HG02970 (cell line): Measurements from ENCODE around the gene MIOX.

Source experiments
- ATAC-seq: cut with Tn5 transposase; IDR thresholded peaks from one replicate; pipeline ENCODE4 v1.9.1; 2021; ENCODE audit warnings: mild to moderate bottlenecking, moderate library complexity, moderate number of reproducible peaks; ENCODE audit not compliant: unreplicated experiment, low FRiP score

The MIOX gene

DNA sequence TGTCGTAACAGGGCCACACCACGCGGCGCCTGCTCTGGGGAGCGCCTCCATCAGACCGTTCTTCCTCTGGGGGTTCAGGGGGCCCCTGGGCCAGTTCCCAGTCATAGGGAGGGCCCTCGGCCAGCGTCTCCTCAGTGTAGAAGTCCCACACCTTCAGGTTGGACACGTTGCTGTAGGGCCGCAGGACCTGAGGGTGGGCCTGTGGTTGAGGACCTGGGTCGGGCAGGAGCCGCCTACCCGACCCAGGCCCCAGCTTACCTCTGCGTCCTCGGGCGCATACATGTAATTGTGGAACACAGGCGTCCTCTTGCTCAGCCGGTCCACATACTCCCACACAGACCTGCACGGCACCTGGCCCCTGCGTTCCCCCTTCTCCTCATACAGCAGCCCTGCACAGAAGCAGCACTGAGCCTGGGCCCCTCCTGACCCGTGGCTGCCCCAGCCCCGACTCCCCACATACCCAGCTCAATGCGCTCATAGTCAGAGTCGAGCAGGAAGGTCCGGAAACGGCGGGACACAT, 32.0 kb upstream of the MIOX start:
- no peak for ATAC-seq

DNA sequence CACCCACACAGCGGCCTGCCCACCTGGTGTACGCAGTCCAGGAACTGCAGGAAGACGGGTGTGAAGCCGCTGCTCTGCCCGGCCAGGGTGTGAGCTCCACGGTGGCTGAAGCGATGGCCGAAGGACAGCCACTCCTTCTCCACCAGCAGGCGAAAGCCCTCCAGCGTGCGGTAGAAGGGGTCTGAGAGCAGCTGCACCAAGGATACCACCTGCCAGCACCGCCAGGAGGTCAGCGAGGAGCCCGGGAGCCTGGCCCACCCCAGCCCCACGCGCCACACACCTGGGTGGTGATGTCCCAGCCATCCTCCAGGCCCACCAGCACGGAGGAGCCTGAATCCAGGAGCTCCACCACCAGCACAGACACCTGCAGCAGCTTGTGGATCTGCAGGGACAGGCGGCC, 31.5 kb upstream of the MIOX start:
- ATAC-seq, result no peak

DNA sequence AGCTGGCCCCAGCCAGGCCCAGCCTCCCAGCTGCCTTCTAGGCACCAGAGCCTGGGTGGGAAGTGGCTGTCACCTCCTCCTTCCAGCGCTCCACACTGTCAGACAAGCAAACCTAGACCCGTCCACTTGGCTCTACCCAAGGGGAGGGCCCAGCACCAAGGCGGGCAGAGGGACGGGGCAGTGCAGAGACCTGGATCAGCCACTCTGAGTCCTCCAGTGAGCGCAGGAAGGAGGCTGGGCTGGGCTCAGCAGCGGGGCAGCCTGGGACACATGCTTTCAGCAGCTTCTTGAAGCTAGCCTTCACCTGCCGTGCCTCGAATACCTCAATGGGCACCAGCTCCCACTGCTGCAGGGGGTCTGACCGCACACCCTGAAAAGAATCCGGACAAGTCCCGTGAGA, 30.6 kb upstream of the MIOX start:
- no peak for ATAC-seq

DNA sequence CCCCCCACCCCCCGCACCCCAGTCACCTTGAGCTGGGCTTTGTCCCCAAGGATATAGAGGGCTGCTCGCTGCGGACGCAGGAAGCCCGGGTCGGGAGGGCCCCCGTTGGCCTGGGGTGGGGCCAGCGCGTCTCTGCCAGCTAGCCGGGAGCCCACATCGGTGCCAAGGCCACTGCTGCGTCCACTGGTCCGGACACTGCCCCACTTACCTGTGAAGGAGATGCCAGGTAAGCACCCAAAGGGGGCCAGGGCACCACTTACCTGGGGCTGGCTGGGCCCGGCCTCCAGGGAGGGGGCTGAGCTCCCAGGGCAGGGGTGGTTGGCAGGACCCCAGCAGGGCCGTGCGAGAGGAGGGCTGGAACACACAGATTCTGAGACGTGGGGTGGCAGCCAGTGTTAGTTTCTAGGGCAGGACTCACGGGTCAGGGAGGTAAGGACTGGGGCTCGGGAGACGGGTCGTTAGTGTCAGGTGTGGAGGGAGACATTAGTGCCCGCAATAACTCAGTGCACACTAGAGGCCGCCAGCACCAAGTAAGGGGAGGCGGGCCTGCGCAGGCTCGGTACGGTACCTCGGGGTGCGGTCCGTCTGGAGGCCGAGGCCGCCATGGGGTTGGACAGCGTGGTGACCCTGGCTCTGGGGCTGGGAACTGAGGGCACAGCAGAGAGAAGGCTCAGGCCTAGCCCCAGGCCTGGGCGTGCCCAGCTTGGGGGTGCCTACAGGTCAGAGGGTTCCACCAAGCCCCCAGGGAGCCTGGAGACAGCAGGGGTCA, 30.0 kb upstream of the MIOX start:
- ATAC-seq, result no peak

DNA sequence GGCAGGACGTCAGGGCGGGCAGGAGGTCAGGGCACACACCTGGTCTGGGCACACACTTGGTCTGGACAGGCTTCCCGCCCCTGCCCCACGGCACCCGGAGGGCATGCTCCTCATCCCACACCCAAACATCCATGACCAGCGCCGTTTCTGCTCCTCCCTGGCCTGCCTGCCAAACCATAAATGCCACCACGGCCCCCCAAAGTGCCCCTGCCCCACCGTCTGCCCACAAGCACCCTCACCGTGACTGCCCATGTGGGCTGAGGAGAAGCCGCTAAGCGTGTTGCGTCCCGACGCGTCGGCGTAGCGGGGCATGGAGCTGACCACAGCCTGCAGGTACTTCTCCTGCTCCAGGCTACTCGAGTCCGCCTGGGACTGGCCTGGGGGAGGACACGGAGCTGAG, 27.6 kb upstream of the MIOX start:
- no peak for ATAC-seq

DNA sequence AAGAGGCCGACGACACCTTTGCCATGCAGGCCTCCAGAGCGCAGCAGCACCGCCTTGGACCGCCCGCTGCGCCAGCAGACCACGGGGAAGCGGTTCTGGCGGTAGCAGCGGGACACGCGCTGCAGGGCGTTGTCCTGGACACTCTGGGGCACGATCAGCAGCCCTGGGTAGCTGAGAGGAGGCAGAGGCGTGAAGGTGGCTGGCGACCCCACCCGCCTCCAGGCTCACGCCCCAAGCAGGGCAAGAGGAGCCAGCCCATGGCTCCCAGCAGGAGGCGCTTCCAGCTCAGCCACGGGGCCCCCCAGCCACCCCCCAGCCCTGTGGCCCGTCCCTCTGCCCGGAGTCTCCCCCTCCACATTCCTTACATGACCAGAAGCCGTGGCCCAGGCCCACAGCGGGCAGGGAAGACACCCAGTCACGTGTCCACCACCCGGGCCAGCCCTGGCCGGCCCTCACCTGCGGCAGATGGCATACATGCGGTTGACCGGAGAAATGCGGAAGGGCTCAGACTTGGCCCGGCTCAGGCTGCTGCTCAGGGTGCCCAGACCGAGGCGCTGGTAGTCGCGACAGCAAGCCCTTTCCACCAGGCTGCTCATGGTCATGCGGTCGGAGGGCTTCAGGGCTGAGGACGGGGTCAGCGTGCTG, 27.0 kb upstream of the MIOX start:
- ATAC-seq, result no peak

DNA sequence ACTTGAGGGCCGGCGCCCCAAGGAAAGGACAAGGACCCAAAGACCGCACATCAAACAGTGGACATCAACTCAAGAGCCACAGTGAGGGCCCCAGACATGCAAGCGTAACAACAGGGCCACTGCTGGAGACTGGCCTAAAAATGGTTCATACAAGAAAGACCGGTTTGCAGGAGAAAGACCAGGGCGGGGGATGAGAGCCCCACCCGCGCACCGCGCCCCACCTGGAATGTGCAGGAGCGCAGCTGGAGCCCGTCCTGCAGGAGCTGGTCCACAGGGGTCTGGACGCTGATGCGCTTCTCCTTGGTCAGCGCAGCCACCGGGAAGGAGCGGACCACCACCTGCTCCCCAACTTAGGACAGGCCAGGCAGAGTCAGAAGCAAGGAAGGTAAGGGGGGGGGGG, 25.7 kb upstream of the MIOX start:
- ATAC-seq, result no peak

DNA sequence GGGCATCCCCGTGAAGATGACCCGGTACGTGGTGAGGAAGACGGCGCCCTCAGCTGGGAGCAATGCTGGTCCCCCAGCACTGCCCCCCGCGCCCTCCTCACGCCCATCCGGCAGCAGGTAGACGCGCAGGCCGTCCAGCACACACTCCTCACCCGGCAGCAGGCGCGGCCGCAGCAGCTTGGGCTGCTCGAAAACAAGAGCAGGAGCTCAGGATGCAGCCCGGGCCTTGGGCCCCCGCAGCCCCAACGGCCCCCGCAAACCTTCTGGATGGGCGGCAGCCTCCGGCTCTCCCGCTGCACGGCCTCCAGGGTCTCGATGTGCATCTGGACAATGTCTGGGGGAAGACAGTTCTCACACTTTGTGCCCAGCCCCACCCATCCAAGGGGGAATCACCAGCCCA, 25.1 kb upstream of the MIOX start:
- ATAC-seq, result no peak

DNA sequence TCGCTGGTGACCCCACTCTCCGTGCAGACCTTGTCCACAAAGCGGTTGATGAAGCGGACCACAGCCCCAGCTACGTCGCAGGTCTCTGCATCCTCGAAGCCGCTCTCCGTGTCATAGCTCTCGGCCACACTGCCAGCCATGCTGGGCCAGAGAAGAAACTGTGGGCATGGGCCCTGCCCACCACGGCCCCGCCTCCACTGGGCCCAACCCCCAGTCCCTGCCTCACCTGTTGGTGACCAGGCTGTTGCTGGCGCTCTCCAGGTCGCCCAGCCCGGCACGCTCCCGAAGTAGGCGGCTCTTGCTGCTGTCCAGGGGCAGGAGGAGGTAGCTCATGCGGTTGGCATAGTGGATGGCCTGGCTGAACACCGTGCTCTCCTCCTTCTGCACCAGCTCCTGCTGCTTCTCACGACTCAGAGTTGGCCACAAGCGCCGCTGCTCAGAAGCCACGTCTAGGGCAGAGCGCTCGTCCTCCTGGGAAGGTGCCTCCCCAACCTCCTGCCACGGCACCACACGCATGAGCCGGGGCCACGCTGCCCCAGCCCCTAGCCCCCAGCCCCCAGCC, 24.6 kb upstream of the MIOX start:
- ATAC-seq, result no peak

DNA sequence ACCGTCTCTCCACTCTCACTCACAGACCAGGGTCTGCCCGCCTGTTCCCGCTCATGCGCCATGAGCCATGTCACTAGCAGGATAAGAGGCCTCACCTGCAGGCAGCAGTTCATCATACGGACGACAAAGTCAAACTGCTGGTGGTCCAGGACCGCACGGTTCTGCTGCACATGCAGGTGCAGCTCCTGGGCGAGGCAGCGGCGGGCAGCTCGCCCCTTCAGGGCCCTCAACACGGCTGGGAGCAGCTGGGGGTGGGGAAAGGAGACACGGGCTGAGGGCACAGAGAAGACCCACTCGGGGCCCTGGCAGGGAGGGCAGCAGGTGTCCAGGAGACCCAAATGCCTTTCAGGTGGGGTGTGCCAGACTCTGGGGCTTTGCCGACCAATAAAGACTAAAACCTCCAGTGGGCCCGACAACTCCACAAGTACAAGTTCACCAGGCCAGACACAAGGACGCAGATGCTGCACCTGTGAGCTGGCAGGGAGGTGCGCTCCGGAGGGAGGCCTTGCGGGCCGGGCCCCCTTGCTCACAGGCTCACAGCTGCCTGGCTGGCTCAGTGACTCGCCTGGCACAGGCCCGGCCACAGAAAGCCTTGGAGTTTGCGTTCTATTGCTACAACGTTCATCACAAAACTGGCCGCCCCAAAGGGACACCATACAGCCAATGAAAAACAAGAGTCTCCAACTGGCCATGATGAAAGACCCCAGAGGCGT, 23.3 kb upstream of the MIOX start:
- ATAC-seq, result no peak

DNA sequence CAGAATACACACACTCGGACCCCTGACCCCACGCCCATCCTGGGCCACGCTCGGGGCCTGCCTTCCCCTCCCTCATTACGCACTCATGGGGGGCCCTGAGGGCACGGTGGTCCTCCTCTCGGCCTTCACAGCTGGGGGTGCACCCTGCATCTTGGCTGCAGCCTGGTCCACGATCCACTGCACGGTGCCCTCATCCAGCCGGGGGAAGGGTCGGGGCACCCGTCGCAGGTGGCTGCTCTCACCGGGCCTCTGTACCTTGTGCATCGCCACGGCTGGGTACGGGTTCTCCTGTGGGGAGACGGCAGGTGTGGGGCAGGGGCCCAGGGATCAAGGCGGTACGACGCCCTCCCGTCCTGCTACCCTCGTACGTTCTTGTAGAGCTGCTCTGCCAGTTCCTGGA, 22.2 kb upstream of the MIOX start:
- ATAC-seq, result no peak

DNA sequence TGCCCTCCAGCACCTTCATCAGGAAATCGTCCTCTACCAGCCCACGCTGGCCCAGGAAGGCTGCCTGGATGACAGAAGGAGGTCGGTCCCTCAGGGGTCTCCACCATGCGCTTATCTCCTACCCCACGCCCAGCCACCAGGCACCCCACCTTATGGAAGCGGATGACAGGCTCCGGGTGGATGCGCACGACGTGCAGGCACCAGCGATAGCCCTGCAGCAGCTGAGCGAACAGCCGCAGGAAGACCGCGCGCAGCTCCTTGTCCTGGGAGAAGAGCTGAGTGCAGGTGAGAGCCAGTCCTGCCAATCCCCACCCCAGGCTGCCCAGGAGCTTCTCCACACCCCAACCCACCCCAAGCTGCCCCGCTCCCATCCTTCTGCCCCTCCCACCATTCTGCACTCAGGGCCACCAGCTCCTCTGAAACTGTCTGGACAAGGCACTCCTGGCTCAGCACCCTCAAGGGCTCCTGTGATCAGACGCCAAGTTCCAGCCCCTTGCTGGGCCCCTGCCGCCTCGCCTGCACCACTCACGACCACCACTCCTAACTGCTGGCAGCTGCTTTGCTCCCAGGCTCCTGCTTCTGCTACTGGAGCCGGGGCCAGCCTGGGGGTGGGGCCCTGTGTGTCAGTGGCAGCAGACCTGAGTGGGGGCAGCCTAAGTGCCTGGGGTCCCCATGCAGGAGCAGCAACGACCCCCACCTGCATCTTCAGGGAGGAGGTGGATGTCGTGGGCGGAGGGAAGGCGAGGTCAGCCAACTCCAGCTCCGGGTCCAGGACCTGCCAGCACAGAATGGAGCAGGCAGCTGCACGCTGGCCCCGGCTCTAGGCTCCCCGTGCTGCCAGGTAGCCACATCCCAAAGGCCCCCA, 21.4 kb upstream of the MIOX start:
- ATAC-seq, result no peak

DNA sequence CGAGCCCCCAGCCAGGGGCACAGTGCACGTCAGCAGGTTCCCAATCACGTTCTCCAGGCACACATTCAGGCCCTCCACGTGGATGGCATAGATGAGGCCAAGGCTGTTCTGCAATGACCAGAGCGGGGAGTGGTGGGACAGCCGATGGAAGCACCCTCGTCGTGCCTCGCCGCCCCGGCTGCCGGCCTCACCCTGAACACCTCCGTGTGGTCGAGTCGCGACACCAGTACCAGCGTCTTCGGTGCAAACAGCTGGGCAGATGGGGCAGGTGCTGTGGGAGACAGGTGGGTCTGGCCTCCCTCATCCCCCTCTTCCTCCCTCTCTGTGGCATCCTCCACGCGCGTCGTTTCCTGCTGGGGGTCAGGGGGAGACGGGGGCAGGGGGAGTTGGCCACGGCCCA, 19.3 kb upstream of the MIOX start:
- no peak for ATAC-seq

DNA sequence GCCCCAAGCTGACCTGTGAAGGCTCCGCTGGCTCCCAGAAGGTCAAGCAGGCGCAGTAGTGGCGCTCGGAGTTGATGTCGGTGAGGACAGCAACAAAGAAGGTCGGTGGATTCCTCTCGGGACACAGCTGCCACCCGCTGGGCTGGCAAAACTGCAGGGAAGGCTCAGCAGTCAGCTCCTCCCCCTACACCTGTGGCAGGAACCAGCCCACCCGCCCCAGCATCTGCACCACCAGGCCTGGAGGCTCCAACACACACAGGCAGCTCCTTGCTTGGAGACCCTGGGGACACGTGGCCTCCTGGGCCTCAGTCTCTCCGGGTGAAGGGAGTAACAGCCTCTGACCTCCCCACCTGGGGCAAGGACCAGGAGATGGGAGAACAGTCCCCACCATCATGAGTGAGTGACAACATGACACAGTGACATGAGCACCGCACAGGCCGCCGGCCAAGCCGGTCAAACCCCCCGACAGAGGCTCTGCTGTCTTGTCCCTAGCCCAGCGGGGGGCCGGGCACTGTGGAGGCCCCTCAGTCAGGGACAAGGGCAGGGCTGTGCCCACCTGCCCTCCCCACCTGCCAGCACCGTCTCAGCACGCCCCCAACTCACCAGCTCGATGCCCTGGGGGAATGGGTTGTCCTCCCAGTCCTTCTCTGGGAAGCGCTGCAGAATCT, 18.8 kb upstream of the MIOX start:
- ATAC-seq, result no peak

DNA sequence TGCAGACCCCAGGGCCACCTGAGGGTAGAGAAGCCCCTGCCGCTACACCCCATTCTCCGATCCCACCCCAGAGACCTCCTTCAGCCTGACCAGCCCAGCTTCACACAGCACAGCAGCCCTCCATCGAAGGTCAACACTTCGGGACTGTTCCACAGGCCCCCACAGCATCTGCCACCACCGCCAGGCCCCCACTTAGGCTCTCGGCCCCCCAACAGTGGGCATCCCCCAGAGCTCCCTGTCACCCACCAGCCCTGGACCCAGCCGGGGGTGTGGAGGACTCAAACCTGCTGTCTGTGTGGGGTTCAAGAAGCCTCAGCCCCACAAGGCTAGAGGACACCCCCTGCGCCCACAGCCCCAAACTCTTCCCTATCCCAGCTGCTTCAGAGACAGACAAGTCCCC, 18.0 kb upstream of the MIOX start:
- no peak for ATAC-seq

DNA sequence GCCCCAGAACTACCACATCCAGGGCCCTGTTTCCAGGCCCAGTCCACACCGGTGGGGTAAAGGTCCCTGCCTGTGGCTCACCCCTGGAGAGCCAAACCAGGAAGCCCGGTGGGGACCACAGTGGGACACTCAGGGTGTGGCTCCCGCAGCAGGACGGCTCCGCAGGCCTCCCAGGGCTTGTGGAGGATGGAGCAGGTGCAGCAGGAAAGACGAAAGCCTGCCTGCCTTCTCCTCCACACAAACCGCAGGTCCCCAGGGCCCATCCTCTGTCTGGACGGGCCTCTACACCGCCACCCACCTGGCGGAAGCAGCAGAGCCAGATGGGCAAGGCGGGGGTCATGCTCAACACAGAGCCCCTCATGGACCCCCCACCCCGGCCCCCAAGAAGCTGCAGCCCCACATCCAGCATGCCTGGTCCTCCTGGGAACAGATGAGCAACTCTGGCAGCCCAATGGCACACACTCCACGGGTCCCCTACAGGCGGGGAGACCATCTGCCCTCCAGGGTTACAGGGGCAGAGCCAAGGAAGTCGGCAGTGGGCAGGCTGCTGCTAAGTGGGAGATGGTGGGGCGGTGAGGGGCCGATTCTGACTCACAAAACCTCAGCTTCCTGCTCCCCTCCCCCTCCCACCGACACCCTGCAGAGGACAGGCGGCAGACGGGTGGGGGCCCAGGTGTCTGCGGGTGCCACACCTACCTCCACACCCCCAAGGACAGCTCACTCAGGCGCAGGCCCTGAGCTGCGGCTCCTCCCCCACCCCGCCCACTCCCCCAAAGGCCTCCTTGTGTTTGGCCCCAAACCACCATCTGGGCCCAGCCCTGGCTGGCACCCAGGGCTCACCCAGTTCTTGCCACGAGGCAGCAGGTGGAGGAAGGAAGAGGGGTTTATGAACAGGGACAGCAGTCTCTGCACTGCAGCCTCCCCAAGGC, 17.0 kb upstream of the MIOX start:
- peak; percentile 56 for ATAC-seq

DNA sequence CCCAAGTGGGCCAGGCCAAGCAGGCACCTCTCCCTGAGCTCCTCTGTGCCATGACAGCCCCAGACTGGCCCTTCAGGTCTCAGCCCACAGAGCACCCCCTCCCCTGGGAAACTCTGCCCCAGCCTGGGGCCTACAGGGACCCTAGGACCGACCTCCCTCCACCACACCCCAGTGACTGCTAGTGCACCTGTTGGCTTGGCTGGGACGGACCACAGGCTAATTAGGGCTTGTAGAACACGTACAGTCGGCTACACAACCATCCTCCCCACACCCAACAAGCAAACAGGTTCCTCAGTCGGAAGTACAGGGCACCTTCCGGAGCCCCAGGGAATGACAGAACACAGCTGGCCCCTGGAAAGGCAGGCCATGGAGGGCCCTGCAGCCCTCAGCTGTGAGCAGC, 16.2 kb upstream of the MIOX start:
- ATAC-seq, result no peak

DNA sequence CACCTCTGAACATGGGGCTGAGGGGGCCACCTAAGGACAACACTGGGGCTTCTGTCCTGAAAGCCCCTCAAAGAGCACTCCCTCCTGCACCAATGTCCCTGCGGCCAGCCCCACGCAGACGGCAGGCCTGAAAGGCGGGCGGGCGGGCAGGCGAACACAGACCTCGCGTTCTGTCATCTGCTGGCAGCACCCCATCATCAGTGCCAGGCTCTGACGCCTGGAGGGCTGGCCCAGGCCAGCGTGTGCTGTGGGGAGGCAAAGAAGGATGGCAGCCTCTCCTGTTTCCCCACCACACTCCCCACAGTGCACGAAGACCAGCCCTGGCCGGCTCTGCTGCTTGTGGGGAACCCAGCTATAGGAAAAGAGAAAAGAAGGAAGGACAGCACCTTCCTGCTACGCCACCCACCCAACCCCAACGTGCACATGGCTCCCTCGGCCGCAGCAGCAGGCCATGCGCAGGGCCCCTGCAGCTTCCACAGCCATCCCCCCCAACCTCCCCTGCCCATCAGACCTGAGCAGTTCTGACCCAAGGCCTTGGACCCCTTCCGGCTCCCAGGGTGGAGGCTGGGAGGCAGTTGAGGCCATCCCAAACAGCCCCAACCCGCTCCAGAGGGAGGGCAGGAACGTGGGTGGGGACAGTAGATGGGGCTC, 15.3 kb upstream of the MIOX start:
- ATAC-seq, result no peak
